DND-41 (cell line): ENCODE results near the gene GSDME.

Experiments used
- ATAC-seq: fragments of 200-7000 bp; cut with Tn5 transposase; 3 replicates; pipeline ENCODE4 v1.9.1; 2021; ENCODE audit warnings: low read depth; ENCODE audit not compliant: insufficient read depth
- DNase-seq: peaks from one replicate; pipeline ENCODE4 v3.0.0-alpha.2; 2020
- H2AFZ ChIP-seq: 2 replicates; pipeline ENCODE4 v1.6.0; 2012; ENCODE audit warnings: low read depth, low read length
- H3K27ac ChIP-seq: 2 replicates; pipeline ENCODE4 v1.5.1; 2012; ENCODE audit warnings: low read length, inconsistent platforms
- H3K27me3 ChIP-seq: fragments of 200-600 bp; sonication (generic); 2 replicates; pipeline ENCODE4 v1.6.0; 2012; ENCODE audit warnings: low read length, mild to moderate bottlenecking, inconsistent platforms; ENCODE audit not compliant: insufficient read depth, poor library complexity
- H3K36me3 ChIP-seq: 2 replicates; pipeline ENCODE4 v1.5.1; 2012; ENCODE audit warnings: low read length, inconsistent platforms; ENCODE audit not compliant: insufficient read depth
- H3K4me1 ChIP-seq: 2 replicates; pipeline ENCODE4 v1.5.1; 2012; ENCODE audit warnings: mild to moderate bottlenecking, low read length; ENCODE audit not compliant: insufficient read depth
- H3K4me2 ChIP-seq: 2 replicates; pipeline ENCODE4 v1.6.0; 2012; ENCODE audit warnings: mild to moderate bottlenecking, moderate library complexity, low read length, inconsistent platforms; ENCODE audit not compliant: insufficient read depth
- H3K4me3 ChIP-seq, 2 experiments: fragments of 200-600 bp in 1 of 2; shearing (Covaris generic) in 1 of 2; 2 replicates each; pipeline ENCODE4 v1.5.1; 2012 to 2016; ENCODE audit warnings: inconsistent platforms in 2 of 2, low read length in 2 of 2, mild to moderate bottlenecking in 2 of 2, low read depth in 1 of 2, moderate library complexity in 1 of 2
- H3K79me2 ChIP-seq: 2 replicates; pipeline ENCODE4 v1.6.0; 2012; ENCODE audit warnings: low read length, inconsistent platforms; ENCODE audit not compliant: insufficient read depth
- H3K9ac ChIP-seq: 2 replicates; pipeline ENCODE4 v1.6.0; 2012; ENCODE audit warnings: low read depth, mild to moderate bottlenecking, inconsistent platforms, low read length, moderate library complexity
- H3K9me3 ChIP-seq: 2 replicates; pipeline ENCODE4 v1.5.1; 2012; ENCODE audit warnings: low read length, moderate library complexity, mild to moderate bottlenecking, inconsistent platforms; ENCODE audit not compliant: insufficient read depth, severe bottlenecking
- H4K20me1 ChIP-seq: 2 replicates; pipeline ENCODE4 v1.6.0; 2012; ENCODE audit warnings: low read length; ENCODE audit not compliant: insufficient read depth
- CTCF ChIP-seq: IDR thresholded peaks from 2 replicates; pipeline ENCODE4 v1.5.1; 2012; ENCODE audit warnings: borderline replicate concordance, low read length, moderate library complexity, mild to moderate bottlenecking; ENCODE audit not compliant: poor library complexity, severe bottlenecking; ENCODE audit errors: extremely low read depth
- EZH2 ChIP-seq: IDR thresholded peaks from 3 replicates; pipeline ENCODE4 v1.6.1; 2012; ENCODE audit warnings: borderline replicate concordance, low read depth, mild to moderate bottlenecking, moderate library complexity, low read length, inconsistent platforms; ENCODE audit not compliant: severe bottlenecking

GSDME gene

DNA sequence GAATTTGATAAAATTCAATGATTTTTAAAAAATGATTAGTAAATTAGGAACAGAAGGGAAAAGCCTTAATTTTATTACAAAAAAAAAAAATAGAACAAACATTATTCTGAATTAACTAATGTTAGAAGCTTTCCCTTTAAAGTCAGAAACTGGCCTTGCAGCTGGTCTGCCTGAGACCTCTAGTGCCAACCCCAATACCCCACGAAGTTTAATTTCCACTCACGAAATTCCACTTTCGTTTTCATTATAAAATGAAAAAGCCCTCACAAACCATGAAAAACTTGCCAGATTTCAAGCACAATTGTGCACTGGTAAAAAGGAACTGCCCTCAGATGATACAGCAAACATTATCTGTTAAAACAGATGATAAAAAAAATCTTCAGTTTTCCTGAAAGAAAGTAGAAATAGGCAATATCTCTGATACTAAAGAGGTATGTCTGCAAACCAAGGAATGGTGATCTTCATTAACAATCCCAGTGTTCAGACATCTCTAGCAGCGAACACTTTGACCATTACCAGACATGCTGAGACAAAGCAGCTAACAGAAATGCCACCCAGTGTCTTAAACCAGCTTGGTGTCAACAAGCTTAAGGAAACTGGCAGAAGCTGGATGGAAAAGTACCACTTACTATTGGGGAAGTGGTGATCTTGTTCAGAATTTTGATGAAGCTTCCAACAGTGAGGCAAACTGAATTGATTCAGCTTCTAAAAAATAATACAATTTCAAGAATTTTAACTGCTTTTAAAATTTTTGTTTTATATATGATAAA lies 103.8 kb downstream of the GSDME start:
- Histone ChIP-seq H4K20me1 (no peaks in the 10 kb centered on the region; the same call in 1 of the 2 replicates), H3K36me3 (no peaks in the 10 kb centered on the region; the same call in 1 of the 2 replicates), H3K9ac (no peak overlapping the region), H3K4me3 (no peak overlapping the region), H3K4me1 (no peaks in the 10 kb centered on the region), H3K9me3 (no peaks in the 10 kb centered on the region), H3K79me2 (no peaks in the 10 kb centered on the region), H3K27me3 (no peaks in the 10 kb centered on the region), H3K4me2 (no peak overlapping the region), H2AFZ (no peak overlapping the region), H3K27ac (no peak overlapping the region)
- TF ChIP-seq EZH2 (no peak), CTCF (no peak)
- ATAC-seq (no peak), DNase-seq (no peak)

DNA sequence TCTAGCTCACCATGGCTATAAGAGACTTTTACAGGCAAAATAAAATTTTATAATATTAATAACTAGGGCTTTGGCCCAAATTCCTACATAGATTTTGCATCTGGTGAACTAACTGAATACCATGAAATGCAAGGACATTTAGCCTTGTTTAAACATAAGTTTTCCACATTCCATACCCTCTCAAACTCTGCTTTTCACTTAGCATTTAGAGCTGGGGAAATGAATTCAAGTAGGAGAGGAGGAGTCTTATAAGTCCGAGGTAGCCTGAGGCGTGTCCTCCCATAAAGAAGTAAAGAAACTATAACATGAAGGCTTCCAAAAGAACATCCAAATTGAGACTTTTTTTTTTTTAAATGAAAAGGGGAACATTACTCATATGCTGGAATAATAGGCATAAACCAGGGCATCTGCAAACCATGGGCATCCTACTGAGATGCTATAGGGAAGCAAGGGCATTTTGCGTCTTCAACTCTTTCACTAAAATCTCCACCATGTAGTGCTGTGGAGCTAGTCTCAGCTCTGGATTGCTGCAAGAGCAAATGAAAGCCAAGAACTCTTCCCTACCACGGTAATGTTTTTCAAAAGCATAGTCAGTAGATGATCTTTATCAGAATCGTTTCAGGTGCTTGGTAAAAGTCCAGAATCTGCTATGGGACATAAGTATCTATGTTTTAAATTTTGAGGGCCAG lies 104.9 kb downstream of the GSDME start:
- no peak overlapping the region for H3K9ac ChIP-seq
- H3K27me3 ChIP-seq: no peaks in the 10 kb centered on the region
- H3K4me2 ChIP-seq: no peak overlapping the region
- H3K4me3 ChIP-seq: no peak overlapping the region
- no peaks in the 10 kb centered on the region for H3K79me2 ChIP-seq
- H3K9me3 ChIP-seq: no peaks in the 10 kb centered on the region
- no peak overlapping the region for H3K27ac ChIP-seq
- DNase-seq (no peak), ATAC-seq (no peak)
- no peak for TF ChIP-seq EZH2
- no peak for TF ChIP-seq CTCF
- no peaks in the 10 kb centered on the region for H3K4me1 ChIP-seq
- H4K20me1 ChIP-seq: no peaks in the 10 kb centered on the region; the same call in 1 of the 2 replicates
- H2AFZ ChIP-seq: no peak overlapping the region
- H3K36me3 ChIP-seq: no peaks in the 10 kb centered on the region; the same call in 1 of the 2 replicates
